Femur (tissue), 1 donor: ENCODE results near the gene TAF1C.
"Not testable (repeated sequence)": the region's sequence is repeated elsewhere in the genome, so short reads cannot be mapped to it uniquely, and the experiment has no call there.

Experiments used
- DNase-seq: peaks from one replicate; pipeline ENCODE4 v3.0.0-alpha.2; 2017

TAF1C gene

GRCh38 chr16:84207251-84207650 lies 20.4 kb upstream of the TAF1C start:
- no peak for DNase-seq

GRCh38 chr16:84205976-84206691 lies 19.3 kb upstream of the TAF1C start:
- no peak for DNase-seq

GRCh38 chr16:84205123-84205522 lies 18.3 kb upstream of the TAF1C start:
- not testable (repeated sequence) for DNase-seq

- DNase-seq, result not testable (repeated sequence)
Observed at GRCh38 chr16:84204551-84204950, 17.7 kb upstream of the TAF1C start.

- DNase-seq, result no peak
Observed at GRCh38 chr16:84199861-84200260, 13.0 kb upstream of the TAF1C start.

- DNase-seq, result no peak
Observed at GRCh38 chr16:84199097-84199496, 12.2 kb upstream of the TAF1C start.

GRCh38 chr16:84198401-84198800 lies 11.5 kb upstream of the TAF1C start:
- no peak for DNase-seq

GRCh38 chr16:84197466-84198128 lies 10.7 kb upstream of the TAF1C start:
- DNase-seq, result no peak

GRCh38 chr16:84196727-84197394 lies 10.0 kb upstream of the TAF1C start:
- DNase-seq, result no peak

GRCh38 chr16:84196101-84196500 lies 9.2 kb upstream of the TAF1C start:
- no peak for DNase-seq

GRCh38 chr16:84195201-84196093 lies 8.6 kb upstream of the TAF1C start:
- DNase-seq, result no peak

- no peak for DNase-seq
Observed at GRCh38 chr16:84194470-84195200, 7.8 kb upstream of the TAF1C start.

- DNase-seq, result no peak
Observed at GRCh38 chr16:84194018-84194417, 7.2 kb upstream of the TAF1C start.

- DNase-seq, result no peak
Observed at GRCh38 chr16:84193480-84193879, 6.6 kb upstream of the TAF1C start.

- no peak for DNase-seq
Observed at GRCh38 chr16:84191466-84191865, 4.6 kb upstream of the TAF1C start.

- DNase-seq, result no peak
Observed at GRCh38 chr16:84190731-84191388, 4.0 kb upstream of the TAF1C start, which contains the start of gene ADAD2. Gene ADAD2 (plus strand): TSS chr16:84191157. CDS start chr16:84191231, 74 bp downstream.

GRCh38 chr16:84184775-84185174 lies 2.1 kb downstream of the TAF1C start:
- DNase-seq, result no peak

GRCh38 chr16:84183911-84184591 lies 2.8 kb downstream of the TAF1C start:
- no peak for DNase-seq

GRCh38 chr16:84183572-84183875 lies 3.3 kb downstream of the TAF1C start:
- no peak for DNase-seq

- DNase-seq, result no peak
Observed at GRCh38 chr16:84182680-84183571, 3.9 kb downstream of the TAF1C start.
